A172 (cell line): ENCODE data around the gene KCTD16. TPM values are rescaled to one million over a fixed set of nuclear protein-coding genes. Genes with fewer than 3 reads are reported as not detected.
A peak's percentile ranks its signal among the peaks of the same experiment; 100 is the strongest.

Experiments used
- DNase-seq: peaks from one replicate; pipeline ENCODE4 v3.0.0-alpha.2; 2015; ENCODE audit warnings: low spot score
- total RNA-seq: library from RNA; depleted of rRNA; stranded (reverse); fragments of >200 nt; shearing (Covaris generic); gene quantifications from 2 replicates; pipeline ENCODE4 v1.2.3, GENCODE V29; 2014

Gene KCTD16
- total RNA-seq, 1 experiment from 2014 or later = 1.2 TPM

- no peak for DNase-seq
These were observed 4.0 kb upstream of the KCTD16 start for GRCh38 chr5:144166696-144167095.

- DNase-seq = no peak
These were observed 2.7 kb upstream of the KCTD16 start for GRCh38 chr5:144167998-144168397.

GRCh38 chr5:144169904-144170275 lies 783 bp upstream of the KCTD16 start:
- no peak for DNase-seq

GRCh38 chr5:144173766-144174165 lies 3.1 kb downstream of the KCTD16 start:
- DNase-seq = no peak

- DNase-seq = no peak
These were observed 6.9 kb downstream of the KCTD16 start for GRCh38 chr5:144177548-144177947.

- DNase-seq = no peak
These were observed 8.6 kb downstream of the KCTD16 start for GRCh38 chr5:144179226-144179625.

GRCh38 chr5:144183254-144183889 lies 12.7 kb downstream of the KCTD16 start:
- peak; percentile 44 for DNase-seq

GRCh38 chr5:144187699-144188294 lies 17.1 kb downstream of the KCTD16 start:
- peak; percentile 97 for DNase-seq

- peak; percentile 99 for DNase-seq
These were observed 19.2 kb downstream of the KCTD16 start for GRCh38 chr5:144189800-144190429.

- no peak for DNase-seq
These were observed 20.9 kb downstream of the KCTD16 start for GRCh38 chr5:144191531-144191930.

GRCh38 chr5:144191998-144192397 lies 21.3 kb downstream of the KCTD16 start:
- DNase-seq = peak; percentile 77

GRCh38 chr5:144192661-144193060 lies 22.0 kb downstream of the KCTD16 start:
- no peak for DNase-seq

GRCh38 chr5:144194144-144194543 lies 23.5 kb downstream of the KCTD16 start:
- DNase-seq = peak; percentile 35

GRCh38 chr5:144195448-144195847 lies 24.8 kb downstream of the KCTD16 start:
- no peak for DNase-seq

- no peak for DNase-seq
These were observed 25.9 kb downstream of the KCTD16 start for GRCh38 chr5:144196612-144197011.

GRCh38 chr5:144198386-144198785 lies 27.7 kb downstream of the KCTD16 start:
- peak; percentile 58 for DNase-seq

- no peak for DNase-seq
These were observed 30.9 kb downstream of the KCTD16 start for GRCh38 chr5:144201588-144201987.

GRCh38 chr5:144202072-144202471 lies 31.4 kb downstream of the KCTD16 start:
- DNase-seq = no peak

GRCh38 chr5:144202726-144203125 lies 32.1 kb downstream of the KCTD16 start:
- DNase-seq = no peak

GRCh38 chr5:144203750-144204596 lies 33.3 kb downstream of the KCTD16 start:
- peak; percentile 72 for DNase-seq

GRCh38 chr5:144205141-144205551 lies 34.5 kb downstream of the KCTD16 start:
- peak; percentile 48 for DNase-seq

GRCh38 chr5:144206141-144206540 lies 35.5 kb downstream of the KCTD16 start:
- no peak for DNase-seq
